Endodermal cell (in vitro differentiated cells): ENCODE measurements around the gene PRR12. TPM values are rescaled to one million over a fixed set of nuclear protein-coding genes. Genes with fewer than 3 reads are reported as not detected.
A peak's percentile ranks its signal among the peaks of the same experiment; 100 is the strongest.

Source experiments
- DNase-seq: peaks from one replicate; pipeline ENCODE4 v3.0.0-alpha.2; 2017
- H3K27ac ChIP-seq: 2 replicates; pipeline ENCODE4 v1.5.1; 2013; ENCODE audit warnings: mild to moderate bottlenecking, low read depth, low read length, moderate library complexity
- H3K27me3 ChIP-seq: 2 replicates; pipeline ENCODE4 v1.6.1; 2013; ENCODE audit warnings: mild to moderate bottlenecking, low read length, moderate library complexity; ENCODE audit not compliant: insufficient read depth, control insufficient read depth, poor library complexity, severe bottlenecking
- H3K36me3 ChIP-seq: 2 replicates; pipeline ENCODE4 v1.7.0; 2013; ENCODE audit warnings: mild to moderate bottlenecking, low read length, moderate library complexity; ENCODE audit not compliant: control insufficient read depth, insufficient read depth
- H3K4me1 ChIP-seq: one replicate; pipeline ENCODE4 v1.7.0; 2013; ENCODE audit warnings: low read length; ENCODE audit not compliant: control insufficient read depth, insufficient read depth
- H3K4me3 ChIP-seq: 2 replicates; pipeline ENCODE4 v1.5.1; 2013; ENCODE audit warnings: mild to moderate bottlenecking, low read length, moderate library complexity
- H3K9ac ChIP-seq: 2 replicates; pipeline ENCODE4 v1.6.1; 2013; ENCODE audit warnings: mild to moderate bottlenecking, low read length, moderate library complexity; ENCODE audit not compliant: poor library complexity, severe bottlenecking; ENCODE audit errors: extremely low read depth
- H3K9me3 ChIP-seq: 2 replicates; pipeline ENCODE4 v1.6.1; 2013; ENCODE audit warnings: mild to moderate bottlenecking, low read length, moderate library complexity; ENCODE audit not compliant: control insufficient read depth
- H3K27ac Mint-ChIP-seq: 2 replicates; pipeline ENCODE4 v1.8.0; 2020; ENCODE audit warnings: mixed read lengths
- H3K27me3 Mint-ChIP-seq: 2 replicates; pipeline ENCODE4 v1.8.0; 2021; ENCODE audit warnings: mild to moderate bottlenecking, mixed read lengths; ENCODE audit not compliant: insufficient read depth
- H3K36me3 Mint-ChIP-seq: 2 replicates; pipeline ENCODE4 v1.8.0; 2020; ENCODE audit warnings: low read depth, mixed read lengths
- H3K4me1 Mint-ChIP-seq: 2 replicates; pipeline ENCODE4 v1.8.0; 2020; ENCODE audit warnings: mixed read lengths
- H3K4me3 Mint-ChIP-seq: 2 replicates; pipeline ENCODE4 v1.8.0; 2020; ENCODE audit warnings: mild to moderate bottlenecking, moderate library complexity, mixed read lengths
- H3K9me3 Mint-ChIP-seq: 2 replicates; pipeline ENCODE4 v1.8.0; 2020; ENCODE audit warnings: mild to moderate bottlenecking, mixed read lengths
- WGBS, 2 experiments: methylation state at CpG; one replicate each; pipeline versions ENCODE4 v1.1.5 to v1.1.7; 2013; ENCODE audit warnings: missing lambda C conversion rate in 2 of 2, mixed read lengths in 1 of 2; ENCODE audit not compliant: insufficient coverage in 1 of 2, insufficient read length in 1 of 2; 5-methylcytosine and 5-hydroxymethylcytosine counted together
- total RNA-seq, 2 donors: library from RNA; stranded (reverse); fragmentation: NEBNext Ultra II Directional in 1 of 2; extraction: Animal tissue kit (Norgen Biotek cat#: 25700) in 1 of 2; gene quantifications; 2 replicates in 1 of 2; 3 replicates in 1 of 2; pipeline ENCODE4 v1.2.1, GENCODE V29; 2021
- TF ChIP-seq, protein P1 (sequence below): fragments of 200-600 bp; sonication (generic); conservative IDR thresholded peaks from 2 replicates; pipeline ENCODE4 v1.5.0; 2021; ENCODE audit warnings: antibody characterized with exemption, mild to moderate bottlenecking

The PRR12 gene
- total RNA-seq, 2 donors from 2014 or later = 67.6 to 69.6 TPM

DNA sequence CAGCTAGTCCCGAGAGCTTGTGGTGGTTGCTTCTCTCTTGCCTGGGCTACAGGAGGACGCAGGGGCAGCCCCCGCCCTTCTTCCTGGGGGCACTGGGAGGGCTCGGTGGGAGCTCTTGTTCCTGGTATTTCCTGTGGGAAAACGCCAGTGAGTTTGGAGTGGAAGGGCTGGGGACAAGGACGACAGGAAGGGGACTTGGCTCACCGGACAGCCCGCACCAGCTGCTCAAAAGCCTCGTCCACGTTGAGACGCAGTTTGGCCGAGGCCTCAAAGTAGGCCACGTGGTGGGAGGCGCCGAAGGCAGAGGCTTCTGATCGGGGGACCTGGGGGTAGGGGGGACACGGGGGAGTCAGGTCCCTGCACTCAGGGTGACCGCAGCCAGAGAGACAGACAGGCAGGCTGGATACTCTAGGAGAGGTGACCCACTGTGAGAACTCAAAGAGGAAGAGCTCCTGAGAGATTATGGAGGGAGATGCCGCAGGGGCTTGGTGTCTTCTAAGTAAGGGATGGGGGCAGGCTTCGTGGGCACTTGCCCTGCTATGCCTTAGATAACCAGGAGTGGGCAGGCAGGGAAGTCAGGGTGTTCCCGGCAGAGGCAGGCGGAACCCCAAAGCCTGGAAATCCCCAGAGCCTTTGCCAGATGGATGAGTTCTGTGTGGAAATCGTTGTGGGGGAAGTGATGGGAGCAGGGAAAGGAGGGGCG is 44.7 kb downstream of the PRR12 start:
- H3K27me3 ChIP-seq = no peaks in the 10 kb centered on the region
- no peak overlapping the region for H3K9ac ChIP-seq
- Mint-ChIP-seq H3K9me3 (no peaks in the 10 kb centered on the region), H3K4me3 (no peak overlapping the region), H3K4me1 (peaks cover 18% of the 10 kb centered on the region), H3K27me3 (peaks cover 18% of the 10 kb centered on the region), H3K27ac (no peak overlapping the region), H3K36me3 (no peaks in the 10 kb centered on the region)
- no peaks in the 10 kb centered on the region for H3K9me3 ChIP-seq
- H3K27ac ChIP-seq = peak overlapping the region; percentile 53
- no peaks in the 10 kb centered on the region for H3K4me1 ChIP-seq
- TF ChIP-seq, protein P1, sequence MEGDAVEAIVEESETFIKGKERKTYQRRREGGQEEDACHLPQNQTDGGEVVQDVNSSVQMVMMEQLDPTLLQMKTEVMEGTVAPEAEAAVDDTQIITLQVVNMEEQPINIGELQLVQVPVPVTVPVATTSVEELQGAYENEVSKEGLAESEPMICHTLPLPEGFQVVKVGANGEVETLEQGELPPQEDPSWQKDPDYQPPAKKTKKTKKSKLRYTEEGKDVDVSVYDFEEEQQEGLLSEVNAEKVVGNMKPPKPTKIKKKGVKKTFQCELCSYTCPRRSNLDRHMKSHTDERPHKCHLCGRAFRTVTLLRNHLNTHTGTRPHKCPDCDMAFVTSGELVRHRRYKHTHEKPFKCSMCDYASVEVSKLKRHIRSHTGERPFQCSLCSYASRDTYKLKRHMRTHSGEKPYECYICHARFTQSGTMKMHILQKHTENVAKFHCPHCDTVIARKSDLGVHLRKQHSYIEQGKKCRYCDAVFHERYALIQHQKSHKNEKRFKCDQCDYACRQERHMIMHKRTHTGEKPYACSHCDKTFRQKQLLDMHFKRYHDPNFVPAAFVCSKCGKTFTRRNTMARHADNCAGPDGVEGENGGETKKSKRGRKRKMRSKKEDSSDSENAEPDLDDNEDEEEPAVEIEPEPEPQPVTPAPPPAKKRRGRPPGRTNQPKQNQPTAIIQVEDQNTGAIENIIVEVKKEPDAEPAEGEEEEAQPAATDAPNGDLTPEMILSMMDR = peak; percentile 17
- H3K4me3 ChIP-seq = no peak overlapping the region
- H3K36me3 ChIP-seq = no peaks in the 10 kb centered on the region
- 76% methylated on average over 15 to 24 of the region's 24 CpGs for WGBS, 2 experiments
- DNase-seq = peak; percentile 65

DNA sequence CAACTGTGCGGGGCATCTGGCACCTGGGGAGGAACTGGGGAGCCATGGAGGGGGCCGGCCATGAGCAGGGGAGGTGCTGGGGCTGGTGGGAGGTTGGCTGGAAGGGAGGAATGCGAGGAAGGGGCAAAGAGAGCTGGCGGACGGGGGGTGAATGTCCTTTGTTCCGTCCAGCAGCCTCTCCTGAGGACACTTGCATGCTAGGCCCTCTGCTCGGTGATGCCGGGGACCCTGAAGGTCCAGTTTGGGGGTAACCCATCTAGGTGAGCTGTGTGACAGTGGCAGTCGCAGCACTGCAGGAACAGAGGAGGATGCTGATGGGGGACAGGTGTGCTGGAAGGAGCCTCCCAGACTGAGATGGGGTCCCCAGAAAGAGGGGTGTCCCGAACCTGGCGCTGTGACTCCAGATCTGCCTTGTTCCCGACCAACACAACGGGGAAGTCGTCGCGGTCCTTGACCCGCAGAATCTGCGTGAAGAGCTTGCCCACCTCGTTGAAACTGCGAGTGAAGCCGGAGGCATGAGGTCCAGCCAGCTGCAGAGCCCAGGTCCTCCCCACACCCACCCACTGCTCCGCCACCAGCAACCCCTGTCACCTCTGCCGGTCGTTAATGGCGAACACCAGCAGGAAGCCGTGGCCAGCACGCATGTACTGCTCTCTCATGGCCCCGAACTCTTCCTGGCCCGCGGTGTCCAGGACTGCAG is 45.4 kb downstream of the PRR12 start:
- H3K4me1 ChIP-seq = no peaks in the 10 kb centered on the region
- Mint-ChIP-seq H3K4me3 (no peak overlapping the region), H3K36me3 (no peaks in the 10 kb centered on the region), H3K27me3 (peaks cover 18% of the 10 kb centered on the region), H3K4me1 (peaks cover 22% of the 10 kb centered on the region), H3K9me3 (no peaks in the 10 kb centered on the region), H3K27ac (no peak overlapping the region)
- no peak overlapping the region for H3K27ac ChIP-seq
- 87 to 91% methylated on average over 19 to 30 of the region's 30 CpGs for WGBS, 2 experiments
- no peak overlapping the region for H3K4me3 ChIP-seq
- H3K27me3 ChIP-seq = no peaks in the 10 kb centered on the region
- TF ChIP-seq, protein P1 = no peak
- no peak overlapping the region for H3K9ac ChIP-seq
- H3K9me3 ChIP-seq = no peaks in the 10 kb centered on the region
- H3K36me3 ChIP-seq = no peaks in the 10 kb centered on the region
- DNase-seq = peak; percentile 68

DNA sequence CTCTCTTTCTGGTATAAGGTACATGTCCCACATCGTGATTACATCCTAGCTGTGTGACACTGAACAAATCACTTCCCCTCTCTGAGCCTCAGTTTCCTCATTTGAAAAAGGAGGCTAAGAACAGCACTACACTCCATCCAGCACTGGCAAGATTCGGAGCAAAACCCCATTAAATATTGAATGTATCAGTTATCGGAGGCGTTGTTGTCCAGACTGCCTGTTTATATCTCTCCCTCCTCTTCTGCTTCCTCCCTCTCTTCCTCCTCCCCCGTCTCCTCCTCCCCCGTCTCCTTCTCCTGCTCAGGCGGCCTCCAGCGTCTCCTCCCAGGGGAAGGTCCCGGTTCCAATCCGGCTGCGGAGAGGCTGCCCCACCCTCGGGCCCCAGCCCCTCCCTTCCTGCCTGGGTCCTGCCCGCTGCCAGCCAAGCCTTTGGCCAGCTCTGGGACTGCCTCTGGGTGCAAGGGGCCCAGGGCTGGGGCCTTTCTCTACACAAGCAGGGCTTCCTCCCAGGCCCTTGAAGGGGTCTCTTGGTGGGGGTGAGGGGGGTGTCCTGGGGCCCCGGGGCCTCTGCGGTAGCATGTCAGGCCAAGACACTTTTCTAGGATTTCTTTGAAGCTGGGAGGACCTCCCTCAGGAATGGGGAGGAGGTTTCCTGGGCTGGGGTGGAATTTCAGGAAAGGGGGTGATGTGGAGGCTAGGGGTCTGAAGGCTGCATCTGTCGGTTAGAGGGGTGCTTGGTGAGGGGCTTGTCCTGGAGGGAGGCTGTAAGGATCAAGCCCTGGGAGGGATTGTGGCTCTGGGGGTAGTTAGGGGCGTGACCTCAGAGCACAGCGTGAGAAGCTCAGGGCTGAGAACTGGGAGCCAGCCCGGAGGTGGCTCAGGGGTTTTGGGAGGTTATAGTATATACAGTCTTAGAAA is 47.1 kb downstream of the PRR12 start:
- Histone ChIP-seq H3K4me1 (peaks cover 1% of the 10 kb centered on the region), H3K27ac (no peak overlapping the region), H3K27me3 (no peaks in the 10 kb centered on the region), H3K9me3 (no peaks in the 10 kb centered on the region), H3K36me3 (no peaks in the 10 kb centered on the region), H3K4me3 (no peak overlapping the region), H3K9ac (peak overlapping the region; percentile 6)
- Mint-ChIP-seq H3K27ac (peak overlapping the region; percentile 81), H3K27me3 (peaks cover 18% of the 10 kb centered on the region), H3K4me1 (peaks cover 30% of the 10 kb centered on the region), H3K36me3 (no peaks in the 10 kb centered on the region), H3K9me3 (no peaks in the 10 kb centered on the region), H3K4me3 (peak overlapping the region; percentile 99)
- 28 to 32% methylated on average over 9 to 19 of the region's 19 CpGs for WGBS, 2 experiments
- TF ChIP-seq, protein P1 = no peak
- DNase-seq = peak; percentile 88
